ENCODE results near the gene BROX.

DNA sequence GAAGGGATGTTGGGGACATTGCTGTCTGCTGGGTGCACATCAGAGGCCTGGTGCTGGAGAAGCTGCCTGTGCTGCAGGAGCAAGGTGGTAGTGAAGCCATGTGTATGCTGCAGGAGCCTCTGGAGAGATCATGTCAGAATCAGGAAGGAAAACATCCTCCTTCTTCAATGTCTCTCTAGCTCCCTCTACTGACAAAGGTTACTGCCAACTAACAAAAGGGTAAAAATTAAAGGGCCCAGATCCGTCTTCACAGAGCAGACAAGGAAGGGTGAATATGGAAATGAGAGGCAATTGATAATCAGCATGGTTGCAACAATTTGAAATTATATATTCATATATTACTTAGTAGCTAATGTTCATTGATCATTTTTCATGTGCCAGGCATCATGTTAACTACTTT is 56.8 kb downstream of the BROX start:
- TF ChIP-seq, protein P1, sequence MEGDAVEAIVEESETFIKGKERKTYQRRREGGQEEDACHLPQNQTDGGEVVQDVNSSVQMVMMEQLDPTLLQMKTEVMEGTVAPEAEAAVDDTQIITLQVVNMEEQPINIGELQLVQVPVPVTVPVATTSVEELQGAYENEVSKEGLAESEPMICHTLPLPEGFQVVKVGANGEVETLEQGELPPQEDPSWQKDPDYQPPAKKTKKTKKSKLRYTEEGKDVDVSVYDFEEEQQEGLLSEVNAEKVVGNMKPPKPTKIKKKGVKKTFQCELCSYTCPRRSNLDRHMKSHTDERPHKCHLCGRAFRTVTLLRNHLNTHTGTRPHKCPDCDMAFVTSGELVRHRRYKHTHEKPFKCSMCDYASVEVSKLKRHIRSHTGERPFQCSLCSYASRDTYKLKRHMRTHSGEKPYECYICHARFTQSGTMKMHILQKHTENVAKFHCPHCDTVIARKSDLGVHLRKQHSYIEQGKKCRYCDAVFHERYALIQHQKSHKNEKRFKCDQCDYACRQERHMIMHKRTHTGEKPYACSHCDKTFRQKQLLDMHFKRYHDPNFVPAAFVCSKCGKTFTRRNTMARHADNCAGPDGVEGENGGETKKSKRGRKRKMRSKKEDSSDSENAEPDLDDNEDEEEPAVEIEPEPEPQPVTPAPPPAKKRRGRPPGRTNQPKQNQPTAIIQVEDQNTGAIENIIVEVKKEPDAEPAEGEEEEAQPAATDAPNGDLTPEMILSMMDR (IDR thresholded peaks at IDR 0.05): no peak
- TF ChIP-seq KDM5A (IDR thresholded peaks at IDR 0.05): no peak
